Stomach smooth muscle (tissue), 2 donors: ENCODE data around the gene ZNF749.

Source experiments
- H3K27ac ChIP-seq: one replicate; pipeline ENCODE4 v1.7.0; 2013; ENCODE audit warnings: mild to moderate bottlenecking, low read length, inconsistent platforms
- H3K27me3 ChIP-seq, 2 donors: one replicate each; pipeline ENCODE4 v1.7.0; 2013; ENCODE audit warnings: low read length in 2 of 2; ENCODE audit not compliant: insufficient read depth in 2 of 2, control insufficient read depth in 1 of 2
- H3K36me3 ChIP-seq, 2 donors: one replicate each; pipeline ENCODE4 v1.7.0; 2013; ENCODE audit warnings: low read length in 2 of 2; ENCODE audit not compliant: control insufficient read depth in 2 of 2, insufficient read depth in 2 of 2
- H3K4me1 ChIP-seq: one replicate; pipeline ENCODE4 v1.7.0; 2013; ENCODE audit warnings: low read length; ENCODE audit not compliant: control insufficient read depth, insufficient read depth
- H3K4me3 ChIP-seq, 2 donors: one replicate each; pipeline ENCODE4 v1.7.0; 2013; ENCODE audit warnings: low read length in 2 of 2
- H3K9ac ChIP-seq, 2 donors: one replicate each; pipeline ENCODE4 v1.7.0; 2013; ENCODE audit warnings: low read length in 2 of 2, mild to moderate bottlenecking in 1 of 2
- H3K9me3 ChIP-seq, 2 donors: one replicate each; pipeline ENCODE4 v1.7.0; 2013; ENCODE audit warnings: low read length in 2 of 2; ENCODE audit not compliant: control insufficient read depth in 2 of 2
- donor health status: healthy.
- donor health status: Pancreatic carcinoma.

The ZNF749 gene

DNA sequence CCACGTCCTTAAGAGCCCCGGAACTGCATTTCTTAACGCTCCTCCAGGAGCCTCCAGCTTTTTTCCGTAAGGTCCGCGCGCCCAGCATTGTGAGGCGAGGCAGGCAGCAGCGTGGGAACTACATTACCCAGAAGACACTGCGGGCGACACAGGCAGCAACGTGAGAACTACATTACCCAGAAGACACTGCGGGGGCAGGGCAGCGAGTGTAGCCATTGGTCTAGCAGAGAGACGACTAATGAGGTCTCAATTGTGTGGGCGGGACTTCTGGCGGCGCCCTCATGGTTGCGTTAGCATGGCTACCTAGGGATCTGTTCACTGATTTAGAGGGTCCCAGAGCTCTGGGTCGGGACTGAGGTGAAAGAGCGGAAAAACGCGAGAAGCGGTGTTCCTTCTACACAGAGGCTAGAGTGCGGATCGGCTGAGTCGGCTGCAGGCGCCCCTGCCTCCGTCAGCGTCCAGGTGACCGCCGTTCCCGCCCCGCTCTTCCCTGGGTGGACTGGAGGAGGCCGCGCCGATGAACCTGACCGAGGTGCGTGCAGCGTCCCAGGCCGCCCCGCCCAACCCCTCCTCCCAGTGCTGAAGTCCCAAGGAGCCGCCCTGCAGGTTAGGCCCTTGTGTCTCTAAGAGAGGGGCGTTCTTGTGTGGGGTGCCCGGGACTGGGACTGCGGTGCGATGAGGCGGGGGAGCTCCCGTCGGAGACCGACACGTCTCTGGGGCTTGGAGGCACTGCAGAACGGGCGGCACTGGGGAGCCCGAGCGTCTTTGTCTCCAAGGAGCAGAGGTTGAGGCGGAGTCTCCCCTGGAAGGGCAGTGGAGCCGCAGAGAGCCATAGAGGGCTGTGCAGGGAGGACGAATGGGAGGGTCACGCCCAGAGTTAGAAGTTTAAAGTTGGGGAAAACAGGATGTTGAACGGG is at the start of gene ZNF749:
ZNF749 (plus strand) TSS at position 264 of the 917 bp plus-strand sequence; CDS start at position 518, 254 bp downstream.
- Histone ChIP-seq H3K27me3 (no peaks in the 10 kb centered on the region), H3K4me1 (peaks cover 16% of the 10 kb centered on the region), H3K4me3 (peak within 1 kb of the TSS; percentile 67 to 92), H3K9me3 (peaks cover 0 to 3% of the 10 kb centered on the region in 2 donors), H3K27ac (no peak within 1 kb of the TSS), H3K36me3 (peaks cover 7 to 8% of the 10 kb centered on the region in 2 donors), H3K9ac (peak within 1 kb of the TSS; percentile 74 to 80)

DNA sequence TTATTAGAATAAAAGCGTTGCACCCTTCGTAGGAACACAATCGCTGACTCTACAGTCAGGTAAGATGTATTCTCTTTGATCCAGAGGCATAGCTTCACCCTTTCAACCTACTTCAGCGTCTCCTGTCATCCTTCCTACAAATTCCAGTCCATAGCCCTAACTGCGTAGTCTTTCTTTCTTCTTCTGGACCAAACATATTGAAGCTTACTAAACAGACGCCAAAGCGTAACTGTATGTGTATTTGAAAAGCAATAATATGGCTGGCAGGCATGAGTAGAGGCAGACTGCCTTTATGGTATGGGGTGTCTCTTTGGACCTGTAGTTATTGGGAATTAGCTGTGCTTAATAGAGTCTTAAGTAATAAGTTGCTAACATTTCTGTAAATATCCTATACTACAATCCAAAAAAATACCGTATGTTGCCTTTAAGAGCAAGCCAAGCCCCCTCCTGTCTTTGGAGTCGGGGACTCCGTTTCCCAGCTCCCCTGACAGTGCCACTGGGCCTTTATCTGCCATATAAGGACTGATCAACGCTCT is 45.9 kb upstream of the ZNF749 start:
- H3K9ac ChIP-seq: peak overlapping the region; percentile 98 to 99
- H3K4me1 ChIP-seq: no peaks in the 10 kb centered on the region
- H3K9me3 ChIP-seq: no peaks in the 10 kb centered on the region
- H3K27me3 ChIP-seq: no peaks in the 10 kb centered on the region
- peak overlapping the region; percentile 95 to 97 for H3K4me3 ChIP-seq
- H3K36me3 ChIP-seq: peaks cover 4 to 5% of the 10 kb centered on the region in 2 donors
- H3K27ac ChIP-seq: peak overlapping the region; percentile 92

DNA sequence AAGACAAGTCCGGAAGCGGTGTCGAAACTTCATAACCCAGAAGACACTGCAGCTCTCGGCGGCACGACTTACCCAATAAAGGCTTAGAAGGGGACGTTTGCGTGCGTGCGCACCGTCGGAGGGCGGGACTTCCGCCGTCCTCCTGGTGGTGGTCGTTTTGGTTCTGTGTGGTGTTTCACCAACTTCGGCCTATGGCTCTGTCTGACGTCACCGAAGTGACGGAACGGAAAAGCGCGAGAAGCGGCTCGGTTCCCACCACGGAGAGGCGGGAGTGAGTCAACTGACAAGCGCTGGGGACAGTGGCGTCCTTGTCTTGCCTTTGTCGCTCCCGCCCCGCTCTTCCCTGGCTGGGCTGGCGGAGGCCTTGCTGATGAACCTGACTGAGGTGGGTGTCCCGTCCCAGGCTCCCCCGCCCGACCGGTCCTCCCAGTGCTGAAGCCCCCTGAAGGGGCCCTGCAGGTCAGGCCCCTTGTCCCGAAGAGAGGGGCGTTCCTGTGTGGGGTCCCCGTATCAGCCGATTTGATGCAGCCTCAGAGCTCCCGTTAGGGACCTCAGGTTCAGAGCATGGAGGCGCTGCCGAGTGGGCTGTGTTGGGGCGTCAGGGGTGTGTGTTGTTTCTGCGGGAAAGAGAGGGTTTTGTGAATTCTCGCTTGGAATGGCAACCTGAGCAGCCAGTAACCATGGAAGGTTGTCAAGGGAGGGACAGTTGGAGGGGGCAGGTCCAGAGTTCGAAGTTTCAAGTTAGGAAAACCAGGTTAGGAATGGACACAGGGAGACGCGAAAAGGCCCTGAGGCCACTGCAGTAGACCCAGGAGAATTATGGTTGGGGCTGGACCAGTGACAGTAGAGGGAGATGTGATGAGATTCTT is 45.2 kb upstream of the ZNF749 start, which contains the start of gene ZNF548:
ZNF548 (plus strand) TSS at position 125 of the 869 bp plus-strand sequence; CDS start at position 371, 246 bp downstream.
- H3K9ac ChIP-seq: peak within 1 kb of the TSS; percentile 98 to 99
- H3K36me3 ChIP-seq: peaks cover 8 to 9% of the 10 kb centered on the region in 2 donors
- H3K4me1 ChIP-seq: no peaks in the 10 kb centered on the region
- no peaks in the 10 kb centered on the region for H3K9me3 ChIP-seq
- H3K27ac ChIP-seq: peak within 1 kb of the TSS; percentile 92
- H3K4me3 ChIP-seq: peak within 1 kb of the TSS; percentile 95 to 97
- H3K27me3 ChIP-seq: no peaks in the 10 kb centered on the region

DNA sequence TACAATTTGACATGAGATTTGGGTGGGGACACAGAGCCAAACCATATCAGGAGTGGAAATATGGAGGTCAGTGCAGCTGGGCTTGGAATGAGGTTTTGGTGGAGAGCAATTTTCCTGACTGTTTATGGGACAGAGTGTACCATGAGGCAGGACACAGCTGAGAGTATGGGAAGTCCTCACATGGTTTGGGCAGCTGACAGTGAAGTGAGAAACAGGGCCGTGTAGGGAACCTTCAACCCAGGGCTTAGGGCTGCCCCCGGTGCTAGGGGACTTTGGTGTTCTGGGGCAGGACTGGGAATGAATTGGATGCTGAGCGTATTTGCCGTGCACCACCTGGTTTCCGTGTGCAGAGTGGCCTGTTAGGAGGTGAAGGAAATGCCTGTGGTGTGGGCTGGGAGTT is 39.4 kb upstream of the ZNF749 start:
- H3K4me1 ChIP-seq: no peaks in the 10 kb centered on the region
- H3K9me3 ChIP-seq: peaks cover 19 to 22% of the 10 kb centered on the region in 2 donors
- H3K36me3 ChIP-seq: peaks cover 47% of the 10 kb centered on the region in 2 donors

DNA sequence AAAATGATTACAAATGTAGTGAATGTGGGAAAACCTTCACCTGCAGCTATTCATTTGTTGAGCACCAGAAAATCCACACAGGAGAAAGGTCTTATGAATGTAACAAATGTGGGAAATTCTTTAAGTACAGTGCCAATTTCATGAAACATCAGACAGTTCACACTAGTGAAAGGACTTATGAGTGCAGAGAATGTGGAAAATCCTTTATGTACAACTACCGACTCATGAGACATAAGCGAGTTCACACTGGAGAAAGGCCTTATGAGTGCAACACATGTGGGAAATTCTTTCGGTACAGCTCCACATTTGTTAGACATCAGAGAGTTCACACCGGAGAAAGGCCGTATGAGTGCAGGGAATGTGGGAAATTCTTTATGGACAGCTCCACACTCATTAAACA is 36.3 kb upstream of the ZNF749 start:
- Histone ChIP-seq H3K9ac (no peak overlapping the region), H3K27ac (no peak overlapping the region), H3K27me3 (no peaks in the 10 kb centered on the region), H3K36me3 (peaks cover 50 to 56% of the 10 kb centered on the region in 2 donors), H3K9me3 (peaks cover 19 to 22% of the 10 kb centered on the region in 2 donors), H3K4me3 (no peak overlapping the region), H3K4me1 (no peaks in the 10 kb centered on the region)

More for the DNA sequence above, 39.4 kb upstream of the ZNF749 start:
- Histone ChIP-seq H3K27ac (no peak overlapping the region), H3K4me3 (no peak overlapping the region), H3K27me3 (no peaks in the 10 kb centered on the region), H3K9ac (no peak overlapping the region)

DNA sequence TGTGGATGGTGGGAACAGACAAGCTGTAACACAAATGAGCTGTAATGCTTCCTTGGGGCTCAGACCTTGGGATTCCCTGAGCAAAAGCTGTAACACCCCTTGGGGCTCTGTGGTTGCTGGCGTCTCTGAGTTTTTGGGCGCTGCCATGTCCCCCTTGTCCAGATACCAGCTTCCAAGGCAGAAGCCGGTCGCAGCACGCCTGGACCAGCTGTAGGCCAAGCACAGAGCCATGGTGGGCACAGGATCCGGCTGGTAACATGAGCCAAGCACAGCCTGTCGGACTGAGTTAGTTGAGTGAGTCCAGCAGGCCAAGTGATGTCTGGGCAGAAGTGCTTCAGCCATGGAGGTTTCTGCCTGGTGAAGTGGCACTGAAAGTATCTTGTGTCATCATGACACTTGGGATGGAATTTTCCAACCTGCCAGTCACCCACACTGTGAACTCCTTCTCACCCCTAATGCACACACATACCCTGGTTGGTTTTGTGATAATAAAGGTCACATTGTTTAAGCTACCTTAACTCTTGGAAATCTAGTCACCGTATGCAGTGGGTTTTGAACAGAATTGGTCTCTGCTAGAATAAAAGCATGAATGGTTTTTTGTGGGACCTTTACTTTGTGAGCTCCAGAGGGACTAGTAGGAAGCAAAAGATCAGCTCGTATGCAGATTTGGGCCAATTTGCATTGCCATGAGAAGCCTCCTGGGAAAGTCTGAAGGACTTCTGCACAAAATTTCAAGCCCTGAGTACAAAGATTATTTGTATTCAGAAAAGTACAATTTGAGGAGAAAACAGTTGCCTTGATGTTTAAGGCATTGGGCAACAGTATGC is 31.2 kb upstream of the ZNF749 start:
- H3K9me3 ChIP-seq: peaks cover 0 to 7% of the 10 kb centered on the region in 2 donors

DNA sequence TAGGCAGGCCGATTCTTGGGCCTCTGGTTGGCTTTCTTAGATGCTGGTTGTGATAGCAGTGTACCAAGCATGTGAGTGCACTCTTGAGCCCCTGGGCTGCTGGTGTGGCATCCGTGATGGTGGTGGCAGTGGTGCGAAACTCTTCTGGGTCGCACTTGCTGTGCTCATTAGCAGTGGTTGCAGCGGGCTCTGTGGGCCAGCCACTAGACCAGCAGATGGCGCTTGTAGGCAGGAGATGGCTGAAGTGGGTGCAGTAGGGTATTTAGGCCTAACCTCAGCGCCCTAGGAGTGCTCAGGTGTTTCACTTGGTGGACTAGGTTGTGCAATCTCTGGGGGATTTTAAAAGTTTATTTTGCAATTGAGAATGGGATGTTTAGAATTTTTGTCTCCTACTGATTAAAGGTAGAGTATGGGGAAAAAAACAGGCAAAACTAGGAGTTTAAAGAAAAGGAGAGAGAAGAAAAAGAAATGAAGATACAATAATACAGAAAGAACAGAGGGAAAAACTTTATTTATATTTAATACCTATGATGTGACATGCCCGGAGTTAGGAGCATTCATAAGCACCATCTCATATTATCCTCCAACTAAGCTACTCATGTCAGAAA is 28.5 kb upstream of the ZNF749 start:
- H3K9me3 ChIP-seq: no peaks in the 10 kb centered on the region

More for the DNA sequence above, 31.2 kb upstream of the ZNF749 start:
- peaks cover 13 to 20% of the 10 kb centered on the region in 2 donors for H3K36me3 ChIP-seq
- H3K27me3 ChIP-seq: no peaks in the 10 kb centered on the region
- no peak overlapping the region for H3K9ac ChIP-seq
- no peaks in the 10 kb centered on the region for H3K4me1 ChIP-seq
- H3K4me3 ChIP-seq: no peak overlapping the region
- no peak overlapping the region for H3K27ac ChIP-seq

DNA sequence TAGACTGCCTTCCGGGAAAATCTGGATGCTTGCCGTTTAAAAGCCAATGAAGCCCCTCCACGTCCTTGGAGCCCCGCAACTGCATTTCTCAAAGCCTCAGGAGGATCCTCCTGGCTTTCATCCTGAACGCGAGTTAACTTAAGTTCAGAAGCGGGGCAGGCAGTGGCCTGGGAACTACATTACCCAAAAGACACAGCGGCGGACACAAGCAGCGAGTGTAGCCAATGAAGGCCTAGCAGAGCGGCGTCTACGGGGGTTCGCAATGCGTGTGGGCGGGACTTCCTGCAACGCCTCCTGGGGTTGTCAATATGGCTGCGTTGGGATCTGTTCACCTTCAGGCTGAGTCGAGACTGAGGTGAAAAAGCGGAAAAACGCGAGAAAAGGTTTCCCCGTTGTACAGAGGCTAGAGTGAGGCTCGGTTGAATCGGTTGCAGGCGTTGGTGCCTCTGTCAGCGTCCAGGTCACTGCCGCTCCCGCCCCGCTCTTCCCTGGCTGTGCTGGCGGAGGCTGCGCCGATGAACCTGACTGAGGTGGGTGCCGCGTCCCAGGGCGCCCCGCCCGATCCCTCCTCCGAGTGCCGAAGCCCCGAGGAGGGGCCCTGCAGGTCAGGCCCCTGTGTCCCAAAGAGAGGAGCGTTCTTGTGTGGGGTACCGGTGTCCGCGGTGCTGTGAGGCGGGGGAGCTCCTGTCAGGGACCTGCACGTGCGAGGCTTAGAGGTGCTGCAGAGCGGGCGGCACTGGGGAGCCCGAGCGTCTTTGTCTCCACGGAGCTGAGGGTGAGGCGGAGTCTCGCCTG is 24.1 kb upstream of the ZNF749 start, which contains the start of gene ZNF17:
ZNF17 (plus strand) TSS at position 285 of the 795 bp plus-strand sequence. CDS start 2,455 bp downstream, outside the sequence.
- H3K27ac ChIP-seq: peak within 1 kb of the TSS; percentile 62
- peaks cover 13 to 18% of the 10 kb centered on the region in 2 donors for H3K36me3 ChIP-seq
- peaks cover 0 to 9% of the 10 kb centered on the region in 2 donors for H3K9me3 ChIP-seq
- peak within 1 kb of the TSS; percentile 86 to 90 for H3K9ac ChIP-seq
- H3K4me3 ChIP-seq: peak within 1 kb of the TSS; percentile 94 to 97
- H3K4me1 ChIP-seq: peaks cover 18% of the 10 kb centered on the region
- no peaks in the 10 kb centered on the region for H3K27me3 ChIP-seq

More for the DNA sequence above, 28.5 kb upstream of the ZNF749 start:
- Histone ChIP-seq H3K27ac (no peak overlapping the region), H3K4me1 (peaks cover 9% of the 10 kb centered on the region), H3K36me3 (peaks cover 0 to 9% of the 10 kb centered on the region in 2 donors), H3K4me3 (no peak overlapping the region), H3K9ac (no peak overlapping the region), H3K27me3 (no peaks in the 10 kb centered on the region)

DNA sequence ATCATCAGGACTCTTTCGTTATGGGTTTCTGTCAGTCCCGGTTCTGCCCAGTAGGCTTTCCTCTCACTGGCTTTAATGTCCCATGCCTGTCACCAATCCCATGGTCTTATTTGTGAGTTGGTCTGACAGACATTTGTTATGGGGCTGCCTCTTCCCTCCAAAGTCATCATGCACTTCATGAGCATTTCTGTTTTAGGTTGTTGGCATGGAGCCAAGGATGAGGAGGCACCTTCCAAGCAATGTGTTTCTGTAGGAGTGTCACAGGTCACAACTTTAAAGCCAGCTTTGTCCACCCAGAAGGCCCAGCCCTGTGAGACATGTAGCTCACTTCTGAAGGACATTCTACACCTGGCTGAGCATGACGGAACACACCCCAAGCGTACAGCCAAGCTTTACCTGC is 15.7 kb upstream of the ZNF749 start:
- Histone ChIP-seq H3K9me3 (peaks cover 27 to 34% of the 10 kb centered on the region in 2 donors), H3K27ac (no peak overlapping the region), H3K9ac (no peak overlapping the region), H3K4me3 (no peak overlapping the region), H3K36me3 (peaks cover 54 to 63% of the 10 kb centered on the region in 2 donors), H3K27me3 (no peaks in the 10 kb centered on the region), H3K4me1 (no peaks in the 10 kb centered on the region)
